ENCODE data around the gene RFT1.

RFT1 gene

DNA sequence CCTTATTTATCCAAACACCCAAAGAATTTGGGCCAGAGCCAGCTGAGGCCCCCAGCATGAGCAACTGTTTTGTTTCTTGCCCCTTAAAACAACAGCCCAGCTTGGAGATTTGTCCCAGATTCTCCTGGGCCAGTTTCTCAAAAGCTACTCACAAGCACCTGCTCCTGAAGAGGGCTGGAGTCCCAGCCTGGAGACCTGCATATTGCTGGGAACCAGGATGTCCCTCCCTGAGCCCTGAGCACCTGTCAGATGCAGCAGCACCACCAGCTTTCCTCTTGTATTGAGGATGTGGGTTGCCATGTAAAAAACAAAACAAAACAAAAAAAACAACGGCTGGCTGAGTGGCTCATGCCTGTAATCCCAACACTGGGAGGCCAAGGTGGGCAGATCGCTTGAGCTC is 7.0 kb upstream of the RFT1 start:
- H3K27ac ChIP-seq (ENCODE audit: low read length), result no peak overlapping the region
- H4K20me1 ChIP-seq (ENCODE audit: insufficient read depth, low read length), result no peaks in the 10 kb centered on the region
- H3K4me3 ChIP-seq (ENCODE audit: low read length), result no peak overlapping the region
- TF ChIP-seq CTCF (IDR thresholded peaks at IDR 0.05; ENCODE audit: low read length) (no peak), EZH2 (optimal IDR thresholded peaks at IDR 0.05; ENCODE audit: low read depth, low read length) (no peak), EZH2phosphoT487 (IDR thresholded peaks at IDR 0.05; ENCODE audit: low read length) (no peak)
- H3K4me2 ChIP-seq (ENCODE audit: low read depth, low read length), result no peak overlapping the region
- no peak overlapping the region for H2AFZ ChIP-seq (ENCODE audit: low read length)
- H3K9ac ChIP-seq (ENCODE audit: low read length), result no peak overlapping the region
- H3K4me1 ChIP-seq (ENCODE audit: low read length), result no peaks in the 10 kb centered on the region
- DNase-seq, result no peak
- no peaks in the 10 kb centered on the region for H3K79me2 ChIP-seq (ENCODE audit: low read length)
- no peaks in the 10 kb centered on the region for H3K9me3 ChIP-seq (replicated peaks; ENCODE audit: insufficient read depth, low read length)
- no peaks in the 10 kb centered on the region for H3K36me3 ChIP-seq (replicated peaks; ENCODE audit: insufficient read depth, low read length)
- no peaks in the 10 kb centered on the region for H3K27me3 ChIP-seq (replicated peaks; ENCODE audit: insufficient read depth, low read length)
- H3F3A ChIP-seq (ENCODE audit: insufficient read depth, low read length), result no peaks in the 10 kb centered on the region
- no peaks in the 10 kb centered on the region for H3K9me2 ChIP-seq (replicated peaks; ENCODE audit: insufficient read depth, low read length)

DNA sequence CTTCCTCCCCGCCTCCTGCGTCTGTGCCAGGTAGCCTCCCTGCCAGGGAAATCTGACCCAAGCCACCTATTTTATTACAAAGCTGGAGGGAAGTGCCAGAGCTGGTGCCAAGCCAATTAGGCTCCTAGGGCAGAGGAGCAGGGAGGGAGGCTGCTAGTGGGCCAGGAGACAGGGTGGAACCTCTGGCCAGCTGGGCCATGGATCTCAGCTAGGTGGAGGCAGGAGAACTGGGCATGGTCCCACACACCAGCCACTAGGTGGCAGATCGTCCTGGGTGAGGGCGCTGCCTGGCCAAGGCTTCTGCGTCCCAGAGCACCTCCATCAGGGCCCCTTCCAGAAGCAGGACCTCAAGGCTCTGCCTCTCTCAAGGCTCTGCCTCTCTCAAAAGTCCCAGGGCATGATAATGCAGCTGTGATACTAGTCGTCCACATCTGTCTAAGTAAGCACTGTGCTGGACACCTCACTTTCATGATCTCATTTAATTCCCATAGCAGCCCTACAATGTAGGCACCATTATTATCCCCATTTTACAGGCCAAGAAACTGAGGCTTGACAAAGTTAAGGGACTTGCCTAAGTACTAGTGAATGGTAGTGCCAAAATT is 4.5 kb upstream of the RFT1 start:
- peaks cover 5% of the 10 kb centered on the region for H3K79me2 ChIP-seq (ENCODE audit: low read length)
- TF ChIP-seq CTCF (IDR thresholded peaks at IDR 0.05; ENCODE audit: low read length) (peak; percentile 86), EZH2 (optimal IDR thresholded peaks at IDR 0.05; ENCODE audit: low read depth, low read length) (no peak)
- peak; percentile 73 for DNase-seq
- H3K4me1 ChIP-seq (ENCODE audit: low read length), result peaks cover 6% of the 10 kb centered on the region
- no peak overlapping the region for H3K4me3 ChIP-seq (ENCODE audit: low read length)
- no peak overlapping the region for H2AFZ ChIP-seq (ENCODE audit: low read length)
- no peak overlapping the region for H3K9ac ChIP-seq (ENCODE audit: low read length)
- no peaks in the 10 kb centered on the region for H3K9me2 ChIP-seq (replicated peaks; ENCODE audit: insufficient read depth, low read length)
- no peaks in the 10 kb centered on the region for H4K20me1 ChIP-seq (ENCODE audit: insufficient read depth, low read length)
- H3K27me3 ChIP-seq (replicated peaks; ENCODE audit: insufficient read depth, low read length), result no peaks in the 10 kb centered on the region
- H3F3A ChIP-seq (ENCODE audit: insufficient read depth, low read length), result no peaks in the 10 kb centered on the region
- no peaks in the 10 kb centered on the region for H3K9me3 ChIP-seq (replicated peaks; ENCODE audit: insufficient read depth, low read length)
- no peak overlapping the region for H3K27ac ChIP-seq (ENCODE audit: low read length)
- no peak overlapping the region for H3K4me2 ChIP-seq (ENCODE audit: low read depth, low read length)
- no peaks in the 10 kb centered on the region for H3K36me3 ChIP-seq (replicated peaks; ENCODE audit: insufficient read depth, low read length)

DNA sequence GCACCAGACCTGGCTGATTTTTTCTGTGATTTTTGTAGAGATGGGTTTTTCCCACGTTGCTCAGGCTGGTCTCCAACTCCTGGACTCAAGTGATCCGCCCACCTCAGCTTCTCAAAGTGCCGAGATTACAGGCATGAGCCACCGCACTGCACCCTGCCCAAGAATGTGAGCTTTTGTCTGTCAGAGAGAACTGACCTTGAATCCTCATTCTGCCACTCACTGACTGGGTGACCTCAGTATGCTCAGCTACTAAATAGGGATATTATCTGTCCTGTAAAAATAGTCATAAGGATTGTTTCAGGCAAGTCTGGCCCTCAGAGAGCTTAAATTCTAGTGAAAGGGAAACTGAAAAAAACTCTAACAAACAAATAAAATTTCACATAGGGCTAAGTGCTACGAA is 2.1 kb upstream of the RFT1 start:
- Histone ChIP-seq H3K4me1 (ENCODE audit: low read length) (peaks cover 15% of the 10 kb centered on the region), H3K9ac (ENCODE audit: low read length) (no peak overlapping the region), H3K27me3 (replicated peaks; ENCODE audit: insufficient read depth, low read length) (no peaks in the 10 kb centered on the region), H3K27ac (ENCODE audit: low read length) (no peak overlapping the region), H2AFZ (ENCODE audit: low read length) (no peak overlapping the region), H3K4me3 (ENCODE audit: low read length) (no peak overlapping the region), H3F3A (ENCODE audit: insufficient read depth, low read length) (no peaks in the 10 kb centered on the region), H3K4me2 (ENCODE audit: low read depth, low read length) (no peak overlapping the region), H3K9me3 (replicated peaks; ENCODE audit: insufficient read depth, low read length) (no peaks in the 10 kb centered on the region), H3K79me2 (ENCODE audit: low read length) (peaks cover 22% of the 10 kb centered on the region), H3K9me2 (replicated peaks; ENCODE audit: insufficient read depth, low read length) (no peaks in the 10 kb centered on the region), H4K20me1 (ENCODE audit: insufficient read depth, low read length) (no peaks in the 10 kb centered on the region), H3K36me3 (replicated peaks; ENCODE audit: insufficient read depth, low read length) (no peaks in the 10 kb centered on the region)
- no peak for TF ChIP-seq EZH2phosphoT487 (IDR thresholded peaks at IDR 0.05; ENCODE audit: low read length)
- TF ChIP-seq CTCF (IDR thresholded peaks at IDR 0.05; ENCODE audit: low read length), result no peak
- no peak for TF ChIP-seq EZH2 (optimal IDR thresholded peaks at IDR 0.05; ENCODE audit: low read depth, low read length)
- no peak for DNase-seq
